OCI-LY7 (cell line): ENCODE measurements around the gene SLIT3.

Experiments
- EZH2phosphoT487 ChIP-seq: fragments of 200-600 bp; sonication (generic); IDR thresholded peaks from 2 replicates; pipeline ENCODE4 v1.6.1; 2018; ENCODE audit warnings: low read depth, borderline replicate concordance, mild to moderate bottlenecking, mixed run types, antibody characterized with exemption, low read length, moderate library complexity, mixed read lengths
- TF ChIP-seq, protein P1 (sequence below): fragments of 200-600 bp; sonication (generic); conservative IDR thresholded peaks from 2 replicates; pipeline ENCODE4 v1.5.1; 2014; ENCODE audit warnings: mild to moderate bottlenecking, antibody characterized with exemption, low read length, moderate library complexity, mixed read lengths

DNA sequence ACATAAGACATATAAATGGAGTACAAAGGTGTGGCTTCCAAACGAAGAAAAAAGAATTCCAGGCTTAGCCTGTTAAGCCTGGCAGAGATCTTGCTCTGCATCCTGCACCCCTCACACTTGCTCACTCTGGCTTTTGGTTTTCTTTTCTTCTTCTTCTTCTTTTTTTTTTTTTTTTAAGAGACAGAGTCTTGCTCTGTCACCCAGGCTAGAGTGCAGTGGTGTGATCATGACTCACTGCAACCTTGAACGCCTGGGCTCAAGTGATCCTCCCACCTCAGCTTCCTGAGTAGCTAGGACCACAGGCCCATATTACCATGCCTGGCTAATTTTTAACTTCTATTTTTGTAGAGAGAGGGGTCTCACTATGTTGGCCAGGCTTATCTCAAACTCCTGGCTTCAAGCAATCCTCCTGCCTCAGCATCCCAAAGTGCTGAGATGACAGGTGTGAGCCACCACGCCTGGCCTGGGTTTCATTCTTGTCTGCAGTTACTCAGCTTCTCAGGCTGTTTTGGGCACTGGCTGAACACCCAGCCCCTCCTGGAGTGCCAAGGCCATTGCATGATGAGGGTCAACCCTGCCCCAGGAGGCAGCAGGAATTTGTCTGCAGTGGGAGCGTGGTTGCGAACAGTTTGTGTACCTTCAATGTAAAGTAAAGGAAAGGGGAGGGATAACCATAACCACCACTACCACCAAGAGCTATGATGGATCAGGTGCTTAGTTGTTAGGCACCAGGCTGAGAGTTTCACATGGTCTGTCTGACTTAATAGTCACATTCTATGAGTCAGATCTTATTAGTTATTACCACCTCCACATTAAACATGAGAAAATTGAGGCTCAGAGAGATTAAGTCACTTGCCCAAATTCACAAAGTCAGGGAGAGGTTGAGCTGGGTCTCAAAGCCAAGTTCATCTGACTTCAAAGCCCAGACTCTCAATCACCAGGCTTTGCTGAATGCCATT is 502.6 kb downstream of the SLIT3 start:
- TF ChIP-seq, protein P1, sequence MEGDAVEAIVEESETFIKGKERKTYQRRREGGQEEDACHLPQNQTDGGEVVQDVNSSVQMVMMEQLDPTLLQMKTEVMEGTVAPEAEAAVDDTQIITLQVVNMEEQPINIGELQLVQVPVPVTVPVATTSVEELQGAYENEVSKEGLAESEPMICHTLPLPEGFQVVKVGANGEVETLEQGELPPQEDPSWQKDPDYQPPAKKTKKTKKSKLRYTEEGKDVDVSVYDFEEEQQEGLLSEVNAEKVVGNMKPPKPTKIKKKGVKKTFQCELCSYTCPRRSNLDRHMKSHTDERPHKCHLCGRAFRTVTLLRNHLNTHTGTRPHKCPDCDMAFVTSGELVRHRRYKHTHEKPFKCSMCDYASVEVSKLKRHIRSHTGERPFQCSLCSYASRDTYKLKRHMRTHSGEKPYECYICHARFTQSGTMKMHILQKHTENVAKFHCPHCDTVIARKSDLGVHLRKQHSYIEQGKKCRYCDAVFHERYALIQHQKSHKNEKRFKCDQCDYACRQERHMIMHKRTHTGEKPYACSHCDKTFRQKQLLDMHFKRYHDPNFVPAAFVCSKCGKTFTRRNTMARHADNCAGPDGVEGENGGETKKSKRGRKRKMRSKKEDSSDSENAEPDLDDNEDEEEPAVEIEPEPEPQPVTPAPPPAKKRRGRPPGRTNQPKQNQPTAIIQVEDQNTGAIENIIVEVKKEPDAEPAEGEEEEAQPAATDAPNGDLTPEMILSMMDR, result no peak
- no peak for TF ChIP-seq EZH2phosphoT487
